22Rv1 (cell line): ENCODE results near the gene CNNM4.

Experiments used
- CTCF ChIP-seq: fragments of 450-650 bp; IDR thresholded peaks from 2 replicates; pipeline ENCODE4 v1.5.1; 2017; ENCODE audit warnings: mild to moderate bottlenecking
- ZFX ChIP-seq: fragments of 450-650 bp; IDR thresholded peaks from 2 replicates; pipeline ENCODE4 v1.6.1; 2017; ENCODE audit warnings: antibody characterized with exemption, borderline replicate concordance

- TF ChIP-seq CTCF (no peak), ZFX (no peak)
Measured at GRCh38 chr2:96837575-96837974, 76.9 kb downstream of the CNNM4 start.
